Measurements from ENCODE around the gene CCDC150. TPM values are rescaled to one million over a fixed set of nuclear protein-coding genes. Genes with fewer than 3 reads are reported as not detected.

Gene CCDC150
- total RNA-seq, 2 donors from 2014 or later, result 0.56 to 0.79 TPM

- Histone ChIP-seq H3K36me3 (no peaks in the 10 kb centered on the region), H3K4me1 (no peaks in the 10 kb centered on the region), H3K9me3 (peaks cover 14 to 43% of the 10 kb centered on the region in 2 donors), H3K27me3 (no peaks in the 10 kb centered on the region), H3K27ac (no peak overlapping the region), H3K4me3 (no peak overlapping the region)
- no peak for DNase-seq (ENCODE audit: low spot score)
- TF ChIP-seq CTCF (IDR thresholded peaks at IDR 0.05), result no peak
Observed at GRCh38 chr2:196653843-196654242, 14.3 kb downstream of the CCDC150 start.

- Histone ChIP-seq H3K9me3 (peaks cover 14 to 26% of the 10 kb centered on the region in 2 donors), H3K36me3 (no peaks in the 10 kb centered on the region), H3K4me3 (no peak overlapping the region), H3K4me1 (no peaks in the 10 kb centered on the region), H3K27me3 (no peaks in the 10 kb centered on the region), H3K27ac (no peak overlapping the region)
- TF ChIP-seq CTCF (IDR thresholded peaks at IDR 0.05), result no peak
- DNase-seq (ENCODE audit: low spot score), result no peak
Observed at GRCh38 chr2:196655761-196656160, 16.2 kb downstream of the CCDC150 start.

GRCh38 chr2:196657333-196657732 lies 17.8 kb downstream of the CCDC150 start:
- Histone ChIP-seq H3K4me3 (no peak overlapping the region), H3K27ac (no peak overlapping the region), H3K36me3 (no peaks in the 10 kb centered on the region), H3K27me3 (no peaks in the 10 kb centered on the region), H3K9me3 (peaks cover 4 to 10% of the 10 kb centered on the region in 2 donors), H3K4me1 (no peaks in the 10 kb centered on the region)
- no peak for TF ChIP-seq CTCF (IDR thresholded peaks at IDR 0.05)
- no peak for DNase-seq (ENCODE audit: low spot score)

- Histone ChIP-seq H3K9me3 (no peaks in the 10 kb centered on the region), H3K27me3 (no peaks in the 10 kb centered on the region), H3K27ac (no peak overlapping the region), H3K4me1 (no peaks in the 10 kb centered on the region), H3K4me3 (no peak overlapping the region), H3K36me3 (no peaks in the 10 kb centered on the region)
- DNase-seq (ENCODE audit: low spot score), result no peak
- TF ChIP-seq CTCF (IDR thresholded peaks at IDR 0.05), result no peak
Observed at GRCh38 chr2:196659844-196660243, 20.3 kb downstream of the CCDC150 start.

- no peaks in the 10 kb centered on the region for H3K27me3 ChIP-seq
- H3K27ac ChIP-seq, result no peak overlapping the region
- no peaks in the 10 kb centered on the region for H3K4me1 ChIP-seq
- no peak for TF ChIP-seq CTCF (IDR thresholded peaks at IDR 0.05)
- no peaks in the 10 kb centered on the region for H3K36me3 ChIP-seq
- H3K9me3 ChIP-seq, result no peaks in the 10 kb centered on the region
- no peak for DNase-seq (ENCODE audit: low spot score)
- no peak overlapping the region for H3K4me3 ChIP-seq
Observed at GRCh38 chr2:196660244-196660643, 20.7 kb downstream of the CCDC150 start.

GRCh38 chr2:196670342-196670741 lies 30.8 kb downstream of the CCDC150 start:
- no peaks in the 10 kb centered on the region for H3K36me3 ChIP-seq
- TF ChIP-seq CTCF (IDR thresholded peaks at IDR 0.05), result no peak
- no peaks in the 10 kb centered on the region for H3K27me3 ChIP-seq
- H3K4me3 ChIP-seq, result no peak overlapping the region
- H3K9me3 ChIP-seq, result no peaks in the 10 kb centered on the region
- H3K27ac ChIP-seq, result no peak overlapping the region
- DNase-seq (ENCODE audit: low spot score), result no peak
- H3K4me1 ChIP-seq, result no peaks in the 10 kb centered on the region

All from right atrium auricular region (tissue), 2 donors.